ENCODE measurements around the gene KLHL3.

DNA sequence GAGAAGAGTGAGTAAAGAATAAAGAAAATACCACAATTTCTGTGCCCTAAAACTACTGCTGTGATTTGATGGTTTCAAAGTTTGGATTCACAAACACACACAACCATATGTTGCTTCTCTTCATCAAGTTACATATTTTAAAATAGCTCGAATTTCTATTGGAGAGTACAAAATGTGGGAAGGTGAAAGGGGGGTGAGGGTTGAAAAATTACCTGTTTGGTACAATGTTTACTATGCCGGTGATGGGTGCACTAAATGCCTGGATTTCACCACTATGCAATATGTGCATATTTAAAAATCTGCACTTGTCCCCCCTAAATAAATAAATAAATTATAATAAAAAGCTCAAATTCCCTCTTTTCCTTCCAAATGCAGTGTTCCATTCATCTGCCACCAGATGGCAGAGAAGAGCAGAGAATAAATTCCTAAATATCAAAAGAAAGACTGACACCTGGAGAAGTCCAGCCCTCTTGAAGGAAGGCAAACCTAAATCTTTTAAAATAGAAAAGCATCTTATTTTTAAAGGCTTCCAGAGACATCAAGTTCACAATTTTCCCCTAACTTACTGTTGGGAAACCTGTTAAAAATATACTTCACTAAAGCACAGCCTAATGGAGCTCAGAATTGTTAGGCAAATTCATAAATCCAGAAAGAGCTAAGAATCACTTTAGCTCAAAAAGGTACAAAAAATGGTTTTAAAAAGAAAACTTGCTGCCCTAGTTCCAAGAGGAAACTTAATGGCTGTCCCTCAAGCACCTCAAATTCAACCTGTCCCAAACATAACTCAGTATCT lies 43.1 kb upstream of the KLHL3 start:
- TF ChIP-seq, protein P1, sequence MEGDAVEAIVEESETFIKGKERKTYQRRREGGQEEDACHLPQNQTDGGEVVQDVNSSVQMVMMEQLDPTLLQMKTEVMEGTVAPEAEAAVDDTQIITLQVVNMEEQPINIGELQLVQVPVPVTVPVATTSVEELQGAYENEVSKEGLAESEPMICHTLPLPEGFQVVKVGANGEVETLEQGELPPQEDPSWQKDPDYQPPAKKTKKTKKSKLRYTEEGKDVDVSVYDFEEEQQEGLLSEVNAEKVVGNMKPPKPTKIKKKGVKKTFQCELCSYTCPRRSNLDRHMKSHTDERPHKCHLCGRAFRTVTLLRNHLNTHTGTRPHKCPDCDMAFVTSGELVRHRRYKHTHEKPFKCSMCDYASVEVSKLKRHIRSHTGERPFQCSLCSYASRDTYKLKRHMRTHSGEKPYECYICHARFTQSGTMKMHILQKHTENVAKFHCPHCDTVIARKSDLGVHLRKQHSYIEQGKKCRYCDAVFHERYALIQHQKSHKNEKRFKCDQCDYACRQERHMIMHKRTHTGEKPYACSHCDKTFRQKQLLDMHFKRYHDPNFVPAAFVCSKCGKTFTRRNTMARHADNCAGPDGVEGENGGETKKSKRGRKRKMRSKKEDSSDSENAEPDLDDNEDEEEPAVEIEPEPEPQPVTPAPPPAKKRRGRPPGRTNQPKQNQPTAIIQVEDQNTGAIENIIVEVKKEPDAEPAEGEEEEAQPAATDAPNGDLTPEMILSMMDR (IDR thresholded peaks at IDR 0.05), result peak; percentile 50 to 78 (median 64)
- TF ChIP-seq POLR2A (IDR thresholded peaks at IDR 0.05), result no peak

All from esophagus squamous epithelium (tissue), 4 donors.